ENCODE data around the gene PRPSAP1.

GRCh38 chr17:76367642-76368041 is 13.9 kb upstream of the PRPSAP1 start:
- TF ChIP-seq, protein P1, sequence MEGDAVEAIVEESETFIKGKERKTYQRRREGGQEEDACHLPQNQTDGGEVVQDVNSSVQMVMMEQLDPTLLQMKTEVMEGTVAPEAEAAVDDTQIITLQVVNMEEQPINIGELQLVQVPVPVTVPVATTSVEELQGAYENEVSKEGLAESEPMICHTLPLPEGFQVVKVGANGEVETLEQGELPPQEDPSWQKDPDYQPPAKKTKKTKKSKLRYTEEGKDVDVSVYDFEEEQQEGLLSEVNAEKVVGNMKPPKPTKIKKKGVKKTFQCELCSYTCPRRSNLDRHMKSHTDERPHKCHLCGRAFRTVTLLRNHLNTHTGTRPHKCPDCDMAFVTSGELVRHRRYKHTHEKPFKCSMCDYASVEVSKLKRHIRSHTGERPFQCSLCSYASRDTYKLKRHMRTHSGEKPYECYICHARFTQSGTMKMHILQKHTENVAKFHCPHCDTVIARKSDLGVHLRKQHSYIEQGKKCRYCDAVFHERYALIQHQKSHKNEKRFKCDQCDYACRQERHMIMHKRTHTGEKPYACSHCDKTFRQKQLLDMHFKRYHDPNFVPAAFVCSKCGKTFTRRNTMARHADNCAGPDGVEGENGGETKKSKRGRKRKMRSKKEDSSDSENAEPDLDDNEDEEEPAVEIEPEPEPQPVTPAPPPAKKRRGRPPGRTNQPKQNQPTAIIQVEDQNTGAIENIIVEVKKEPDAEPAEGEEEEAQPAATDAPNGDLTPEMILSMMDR (conservative IDR thresholded peaks at IDR 0.05; ENCODE audit: low read length), result no peak
- TF ChIP-seq EZH2phosphoT487 (IDR thresholded peaks at IDR 0.05; ENCODE audit: borderline replicate concordance, low read depth, low read length), result no peak
